ENCODE measurements around the gene SF3B2. TPM values are rescaled to one million over a fixed set of nuclear protein-coding genes. Genes with fewer than 3 reads are reported as not detected.

Gene SF3B2
- total RNA-seq, 1 donor from 2014 or later, result 181 TPM

- DNase-seq (ENCODE audit: low read depth), result no peak
- no peaks in the 10 kb centered on the region for H3K36me3 ChIP-seq (ENCODE audit: control insufficient read depth, insufficient read depth, low read length)
- peak within 1 kb of the TSS; percentile 33 for H3K4me3 ChIP-seq (ENCODE audit: low read depth, low read length)
- H3K27me3 ChIP-seq (ENCODE audit: control insufficient read depth, insufficient read depth, low read length), result no peaks in the 10 kb centered on the region
- no peak for TF ChIP-seq CTCF (IDR thresholded peaks at IDR 0.05; ENCODE audit: insufficient read depth, low read length, poor library complexity, severe bottlenecking)
These were observed 3.4 kb upstream of the SF3B2 start, which contains the start of gene GAL3ST3 for GRCh38 chr11:66048547-66049323. TSS of gene GAL3ST3 (minus strand) at chr11:66049161. CDS start at chr11:66045415, 3,746 bp downstream.

GRCh38 chr11:66050581-66051231, 1.5 kb upstream of the SF3B2 start:
- no peak for TF ChIP-seq CTCF (IDR thresholded peaks at IDR 0.05; ENCODE audit: insufficient read depth, low read length, poor library complexity, severe bottlenecking)
- DNase-seq (ENCODE audit: low read depth), result no peak
- Histone ChIP-seq H3K36me3 (ENCODE audit: control insufficient read depth, insufficient read depth, low read length) (peaks cover 1% of the 10 kb centered on the region), H3K4me3 (ENCODE audit: low read depth, low read length) (no peak overlapping the region), H3K27me3 (ENCODE audit: control insufficient read depth, insufficient read depth, low read length) (no peaks in the 10 kb centered on the region)

GRCh38 chr11:66051371-66051765, 796 bp upstream of the SF3B2 start:
- no peak for TF ChIP-seq CTCF (IDR thresholded peaks at IDR 0.05; ENCODE audit: insufficient read depth, low read length, poor library complexity, severe bottlenecking)
- H3K4me3 ChIP-seq (ENCODE audit: low read depth, low read length), result peak overlapping the region; percentile 68
- no peaks in the 10 kb centered on the region for H3K27me3 ChIP-seq (ENCODE audit: control insufficient read depth, insufficient read depth, low read length)
- peaks cover 1% of the 10 kb centered on the region for H3K36me3 ChIP-seq (ENCODE audit: control insufficient read depth, insufficient read depth, low read length)
- DNase-seq (ENCODE audit: low read depth), result no peak

GRCh38 chr11:66052664-66052982, 459 bp downstream of the SF3B2 start:
- no peak for TF ChIP-seq CTCF (IDR thresholded peaks at IDR 0.05; ENCODE audit: insufficient read depth, low read length, poor library complexity, severe bottlenecking)
- H3K36me3 ChIP-seq (ENCODE audit: control insufficient read depth, insufficient read depth, low read length), result peaks cover 3% of the 10 kb centered on the region
- peak overlapping the region; percentile 68 for H3K4me3 ChIP-seq (ENCODE audit: low read depth, low read length)
- no peaks in the 10 kb centered on the region for H3K27me3 ChIP-seq (ENCODE audit: control insufficient read depth, insufficient read depth, low read length)
- DNase-seq (ENCODE audit: low read depth), result no peak

DNA sequence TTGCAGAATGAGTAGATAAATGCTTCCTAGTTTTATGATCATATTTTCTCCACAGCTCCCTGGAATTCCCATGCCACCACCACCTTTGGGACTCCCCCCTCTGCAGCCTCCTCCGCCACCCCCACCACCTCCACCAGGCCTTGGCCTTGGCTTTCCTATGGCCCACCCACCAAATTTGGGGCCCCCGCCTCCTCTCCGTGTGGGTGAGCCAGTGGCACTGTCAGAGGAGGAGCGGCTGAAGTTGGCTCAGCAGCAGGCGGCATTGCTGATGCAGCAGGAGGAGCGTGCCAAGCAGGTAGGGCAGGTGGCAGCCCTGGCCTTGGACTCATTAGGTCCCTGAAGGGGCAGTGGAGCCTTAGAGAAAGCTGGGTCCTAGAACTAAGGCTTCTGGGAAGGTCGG, 2.9 kb downstream of the SF3B2 start:
- H3K36me3 ChIP-seq (ENCODE audit: control insufficient read depth, insufficient read depth, low read length), result peaks cover 4% of the 10 kb centered on the region
- DNase-seq (ENCODE audit: low read depth), result no peak
- no peak for TF ChIP-seq CTCF (IDR thresholded peaks at IDR 0.05; ENCODE audit: insufficient read depth, low read length, poor library complexity, severe bottlenecking)
- no peaks in the 10 kb centered on the region for H3K27me3 ChIP-seq (ENCODE audit: control insufficient read depth, insufficient read depth, low read length)
- H3K4me3 ChIP-seq (ENCODE audit: low read depth, low read length), result no peak overlapping the region

All from kidney epithelial cell (primary cell).